ENCODE measurements around the gene BCLAF1. TPM values are rescaled to one million over a fixed set of nuclear protein-coding genes. Genes with fewer than 3 reads are reported as not detected.

BCLAF1 gene
- polyA plus RNA-seq, 1 donor from 2014 or later: 151 TPM

DNA sequence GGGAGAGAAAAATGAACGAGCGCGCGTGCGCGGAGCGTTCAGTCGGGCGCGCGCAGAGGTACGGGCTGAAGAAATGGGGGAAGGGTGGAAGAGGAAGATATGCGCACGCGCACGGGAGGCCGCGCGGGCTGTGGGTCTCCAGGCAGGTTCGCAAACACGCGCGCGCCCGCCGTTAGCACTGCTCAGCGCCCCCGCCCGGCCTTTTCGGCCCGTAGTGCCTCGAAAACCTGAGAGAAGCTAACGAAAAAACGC is 393 bp downstream of the BCLAF1 start:
- H3K9ac ChIP-seq (ENCODE audit: low read length): peak overlapping the region; percentile 100
- H4K20me1 ChIP-seq (ENCODE audit: insufficient read depth): peaks cover 25% of the 10 kb centered on the region
- peaks cover 47% of the 10 kb centered on the region for H3K79me2 ChIP-seq (replicated peaks; ENCODE audit: insufficient read depth, low read length)
- peaks cover 9% of the 10 kb centered on the region for H3F3A ChIP-seq (ENCODE audit: insufficient read depth, low read length, poor library complexity, severe bottlenecking)
- no peaks in the 10 kb centered on the region for H3K9me2 ChIP-seq (ENCODE audit: insufficient read depth, low read length)
- H3K27me3 ChIP-seq (ENCODE audit: insufficient read depth, low read depth, low read length): no peaks in the 10 kb centered on the region
- H3K4me3 ChIP-seq (ENCODE audit: low read length): peak overlapping the region; percentile 78
- H3K36me3 ChIP-seq (ENCODE audit: insufficient read depth, low read length): no peaks in the 10 kb centered on the region
- no peaks in the 10 kb centered on the region for H3K9me3 ChIP-seq (ENCODE audit: low read length)
- H3K27ac ChIP-seq (ENCODE audit: low read length): peak overlapping the region; percentile 100
- H3K4me2 ChIP-seq (ENCODE audit: low read length): no peak overlapping the region
- TF ChIP-seq POLR2AphosphoS5 (IDR thresholded peaks at IDR 0.05) (peak; percentile 66), MXI1 (conservative IDR thresholded peaks at IDR 0.05; ENCODE audit: poor library complexity, severe bottlenecking) (peak; percentile 42), SMC3 (conservative IDR thresholded peaks at IDR 0.05; ENCODE audit: poor library complexity) (no peak)
- TF ChIP-seq, protein P1, sequence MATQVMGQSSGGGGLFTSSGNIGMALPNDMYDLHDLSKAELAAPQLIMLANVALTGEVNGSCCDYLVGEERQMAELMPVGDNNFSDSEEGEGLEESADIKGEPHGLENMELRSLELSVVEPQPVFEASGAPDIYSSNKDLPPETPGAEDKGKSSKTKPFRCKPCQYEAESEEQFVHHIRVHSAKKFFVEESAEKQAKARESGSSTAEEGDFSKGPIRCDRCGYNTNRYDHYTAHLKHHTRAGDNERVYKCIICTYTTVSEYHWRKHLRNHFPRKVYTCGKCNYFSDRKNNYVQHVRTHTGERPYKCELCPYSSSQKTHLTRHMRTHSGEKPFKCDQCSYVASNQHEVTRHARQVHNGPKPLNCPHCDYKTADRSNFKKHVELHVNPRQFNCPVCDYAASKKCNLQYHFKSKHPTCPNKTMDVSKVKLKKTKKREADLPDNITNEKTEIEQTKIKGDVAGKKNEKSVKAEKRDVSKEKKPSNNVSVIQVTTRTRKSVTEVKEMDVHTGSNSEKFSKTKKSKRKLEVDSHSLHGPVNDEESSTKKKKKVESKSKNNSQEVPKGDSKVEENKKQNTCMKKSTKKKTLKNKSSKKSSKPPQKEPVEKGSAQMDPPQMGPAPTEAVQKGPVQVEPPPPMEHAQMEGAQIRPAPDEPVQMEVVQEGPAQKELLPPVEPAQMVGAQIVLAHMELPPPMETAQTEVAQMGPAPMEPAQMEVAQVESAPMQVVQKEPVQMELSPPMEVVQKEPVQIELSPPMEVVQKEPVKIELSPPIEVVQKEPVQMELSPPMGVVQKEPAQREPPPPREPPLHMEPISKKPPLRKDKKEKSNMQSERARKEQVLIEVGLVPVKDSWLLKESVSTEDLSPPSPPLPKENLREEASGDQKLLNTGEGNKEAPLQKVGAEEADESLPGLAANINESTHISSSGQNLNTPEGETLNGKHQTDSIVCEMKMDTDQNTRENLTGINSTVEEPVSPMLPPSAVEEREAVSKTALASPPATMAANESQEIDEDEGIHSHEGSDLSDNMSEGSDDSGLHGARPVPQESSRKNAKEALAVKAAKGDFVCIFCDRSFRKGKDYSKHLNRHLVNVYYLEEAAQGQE (IDR thresholded peaks at IDR 0.05; ENCODE audit: borderline replicate concordance): no peak
- peak overlapping the region; percentile 77 for H2AFZ ChIP-seq (ENCODE audit: low read depth, low read length)

DNA sequence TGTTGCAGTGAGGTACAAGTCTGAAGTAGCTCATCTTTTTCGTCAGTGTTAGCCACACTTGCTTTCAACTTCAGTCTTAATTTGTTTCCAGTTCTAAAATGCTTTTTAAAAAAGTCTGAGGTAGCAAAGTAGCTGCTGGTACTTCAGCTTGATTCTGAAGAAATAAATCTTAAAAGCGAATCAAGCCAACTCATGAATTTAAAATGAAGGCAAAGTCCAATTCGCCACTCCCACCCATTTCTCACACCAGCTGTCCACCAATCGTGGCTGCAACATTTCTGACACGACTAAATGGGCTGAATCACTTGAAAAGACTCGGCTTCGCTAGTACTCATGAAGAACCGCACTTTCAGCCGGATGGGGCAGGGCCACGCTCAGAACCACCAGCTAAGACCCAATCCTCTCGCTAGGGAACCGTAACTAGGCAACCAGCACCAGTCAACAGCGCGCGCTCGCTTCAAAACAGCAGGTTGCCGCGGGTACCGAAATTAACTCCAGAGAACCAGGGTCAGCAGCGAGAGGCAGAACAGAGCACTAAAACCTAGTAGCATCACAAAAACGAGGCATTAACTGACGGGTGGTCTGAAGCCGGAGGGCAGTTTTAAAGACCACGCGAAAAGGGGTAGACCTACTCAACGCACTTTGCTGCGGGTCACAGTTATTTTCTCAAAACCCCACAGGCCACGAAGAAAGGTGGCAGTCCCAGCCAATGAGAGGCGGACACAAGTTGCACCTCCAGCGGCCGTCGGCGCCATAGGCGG is 900 bp downstream of the BCLAF1 start:
- Histone ChIP-seq H3K9me2 (ENCODE audit: insufficient read depth, low read length) (no peaks in the 10 kb centered on the region), H3K79me2 (replicated peaks; ENCODE audit: insufficient read depth, low read length) (peaks cover 50% of the 10 kb centered on the region), H3K27me3 (ENCODE audit: insufficient read depth, low read depth, low read length) (no peaks in the 10 kb centered on the region), H3K4me2 (ENCODE audit: low read length) (peak overlapping the region; percentile 47), H2AFZ (ENCODE audit: low read depth, low read length) (no peak overlapping the region), H3K9ac (ENCODE audit: low read length) (peak overlapping the region; percentile 100), H3K27ac (ENCODE audit: low read length) (peak overlapping the region; percentile 100), H3K36me3 (ENCODE audit: insufficient read depth, low read length) (no peaks in the 10 kb centered on the region), H3K4me3 (ENCODE audit: low read length) (peak overlapping the region; percentile 78), H3F3A (ENCODE audit: insufficient read depth, low read length, poor library complexity, severe bottlenecking) (peaks cover 9% of the 10 kb centered on the region), H3K9me3 (ENCODE audit: low read length) (no peaks in the 10 kb centered on the region), H4K20me1 (ENCODE audit: insufficient read depth) (peaks cover 25% of the 10 kb centered on the region)
- TF ChIP-seq POLR2AphosphoS5 (IDR thresholded peaks at IDR 0.05): peak; percentile 22
- peak; percentile 54 for TF ChIP-seq MXI1 (conservative IDR thresholded peaks at IDR 0.05; ENCODE audit: poor library complexity, severe bottlenecking)
- TF ChIP-seq SMC3 (conservative IDR thresholded peaks at IDR 0.05; ENCODE audit: poor library complexity): peak; percentile 56
- TF ChIP-seq EZH2 (IDR thresholded peaks at IDR 0.05; ENCODE audit: borderline replicate concordance, insufficient read depth, low read length, poor library complexity, severe bottlenecking): no peak
- TF ChIP-seq EP300 (conservative IDR thresholded peaks at IDR 0.05; ENCODE audit: poor library complexity, severe bottlenecking): no peak
- TF ChIP-seq RAD21 (conservative IDR thresholded peaks at IDR 0.05): no peak
- TF ChIP-seq, protein P2, sequence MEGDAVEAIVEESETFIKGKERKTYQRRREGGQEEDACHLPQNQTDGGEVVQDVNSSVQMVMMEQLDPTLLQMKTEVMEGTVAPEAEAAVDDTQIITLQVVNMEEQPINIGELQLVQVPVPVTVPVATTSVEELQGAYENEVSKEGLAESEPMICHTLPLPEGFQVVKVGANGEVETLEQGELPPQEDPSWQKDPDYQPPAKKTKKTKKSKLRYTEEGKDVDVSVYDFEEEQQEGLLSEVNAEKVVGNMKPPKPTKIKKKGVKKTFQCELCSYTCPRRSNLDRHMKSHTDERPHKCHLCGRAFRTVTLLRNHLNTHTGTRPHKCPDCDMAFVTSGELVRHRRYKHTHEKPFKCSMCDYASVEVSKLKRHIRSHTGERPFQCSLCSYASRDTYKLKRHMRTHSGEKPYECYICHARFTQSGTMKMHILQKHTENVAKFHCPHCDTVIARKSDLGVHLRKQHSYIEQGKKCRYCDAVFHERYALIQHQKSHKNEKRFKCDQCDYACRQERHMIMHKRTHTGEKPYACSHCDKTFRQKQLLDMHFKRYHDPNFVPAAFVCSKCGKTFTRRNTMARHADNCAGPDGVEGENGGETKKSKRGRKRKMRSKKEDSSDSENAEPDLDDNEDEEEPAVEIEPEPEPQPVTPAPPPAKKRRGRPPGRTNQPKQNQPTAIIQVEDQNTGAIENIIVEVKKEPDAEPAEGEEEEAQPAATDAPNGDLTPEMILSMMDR (IDR thresholded peaks at IDR 0.05; ENCODE audit: poor library complexity, severe bottlenecking): peak; percentile 74
- TF ChIP-seq, protein P1 (IDR thresholded peaks at IDR 0.05; ENCODE audit: borderline replicate concordance): no peak

All from neural cell (in vitro differentiated cells).